ENCODE results near the gene SCAMP5. TPM values are rescaled to one million over a fixed set of nuclear protein-coding genes. Genes with fewer than 3 reads are reported as not detected.

The SCAMP5 gene
- total RNA-seq, 1 experiment from 2014 or later = 17.9 TPM

DNA sequence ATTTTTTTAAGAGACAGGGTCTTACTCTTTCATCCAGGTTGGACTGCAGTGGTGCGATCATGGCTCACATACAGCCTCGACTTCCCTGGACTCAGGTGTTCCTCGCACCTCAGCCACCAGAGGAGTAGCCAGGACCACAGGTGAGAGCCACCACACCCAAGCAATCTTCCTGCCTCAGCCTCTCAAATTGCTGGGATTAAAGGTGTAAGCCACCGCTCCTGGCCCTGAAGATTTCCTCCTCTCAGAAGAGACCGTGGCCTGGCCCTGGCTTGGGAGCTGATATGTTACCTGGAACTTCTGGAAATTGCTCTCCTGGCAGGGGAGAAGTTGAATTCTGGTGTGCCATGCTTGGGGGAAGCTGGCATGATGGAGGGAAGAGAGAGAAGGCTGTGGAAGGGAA lies 64.2 kb downstream of the SCAMP5 start:
- ChIA-PET CTCF (no interaction called here), POLR2A (ENCODE audit: unreplicated experiment) (no interaction called here)
- intact Hi-C loops (cut with micrococcal nuclease; ENCODE audit: unreplicated experiment) = no loop called here
- no peaks in the 10 kb centered on the region for H3K9me2 ChIP-seq (ENCODE audit: insufficient read depth)
- peaks cover 26% of the 10 kb centered on the region for H3K4me1 ChIP-seq (replicated peaks; ENCODE audit: insufficient read depth)
- H2AFZ ChIP-seq = no peak overlapping the region
- BruUV-seq (replicated peaks) = no TSS peak
- no peaks in the 10 kb centered on the region for H3K9me3 ChIP-seq (ENCODE audit: insufficient read depth, low read depth)
- H3K4me3 ChIP-seq = no peak overlapping the region
- TF ChIP-seq, protein P1, sequence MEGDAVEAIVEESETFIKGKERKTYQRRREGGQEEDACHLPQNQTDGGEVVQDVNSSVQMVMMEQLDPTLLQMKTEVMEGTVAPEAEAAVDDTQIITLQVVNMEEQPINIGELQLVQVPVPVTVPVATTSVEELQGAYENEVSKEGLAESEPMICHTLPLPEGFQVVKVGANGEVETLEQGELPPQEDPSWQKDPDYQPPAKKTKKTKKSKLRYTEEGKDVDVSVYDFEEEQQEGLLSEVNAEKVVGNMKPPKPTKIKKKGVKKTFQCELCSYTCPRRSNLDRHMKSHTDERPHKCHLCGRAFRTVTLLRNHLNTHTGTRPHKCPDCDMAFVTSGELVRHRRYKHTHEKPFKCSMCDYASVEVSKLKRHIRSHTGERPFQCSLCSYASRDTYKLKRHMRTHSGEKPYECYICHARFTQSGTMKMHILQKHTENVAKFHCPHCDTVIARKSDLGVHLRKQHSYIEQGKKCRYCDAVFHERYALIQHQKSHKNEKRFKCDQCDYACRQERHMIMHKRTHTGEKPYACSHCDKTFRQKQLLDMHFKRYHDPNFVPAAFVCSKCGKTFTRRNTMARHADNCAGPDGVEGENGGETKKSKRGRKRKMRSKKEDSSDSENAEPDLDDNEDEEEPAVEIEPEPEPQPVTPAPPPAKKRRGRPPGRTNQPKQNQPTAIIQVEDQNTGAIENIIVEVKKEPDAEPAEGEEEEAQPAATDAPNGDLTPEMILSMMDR (conservative IDR thresholded peaks at IDR 0.05) = no peak
- TF ChIP-seq EZH2 (IDR thresholded peaks at IDR 0.05; ENCODE audit: low read depth) = no peak
- no peaks in the 10 kb centered on the region for H3K79me2 ChIP-seq (ENCODE audit: low read depth)
- H3F3A ChIP-seq (ENCODE audit: insufficient read depth, low read depth) = peaks cover 39% of the 10 kb centered on the region; the same call in 1 of the 2 replicates
- no peak overlapping the region for H3K4me2 ChIP-seq
- H3K27ac ChIP-seq = no peak overlapping the region
- no peaks in the 10 kb centered on the region for H4K20me1 ChIP-seq (ENCODE audit: insufficient read depth)
- DNase-seq = no peak
- no peaks in the 10 kb centered on the region for H3K27me3 ChIP-seq (ENCODE audit: insufficient read depth, low read depth)
- no peaks in the 10 kb centered on the region for H3K36me3 ChIP-seq (ENCODE audit: low read depth)

DNA sequence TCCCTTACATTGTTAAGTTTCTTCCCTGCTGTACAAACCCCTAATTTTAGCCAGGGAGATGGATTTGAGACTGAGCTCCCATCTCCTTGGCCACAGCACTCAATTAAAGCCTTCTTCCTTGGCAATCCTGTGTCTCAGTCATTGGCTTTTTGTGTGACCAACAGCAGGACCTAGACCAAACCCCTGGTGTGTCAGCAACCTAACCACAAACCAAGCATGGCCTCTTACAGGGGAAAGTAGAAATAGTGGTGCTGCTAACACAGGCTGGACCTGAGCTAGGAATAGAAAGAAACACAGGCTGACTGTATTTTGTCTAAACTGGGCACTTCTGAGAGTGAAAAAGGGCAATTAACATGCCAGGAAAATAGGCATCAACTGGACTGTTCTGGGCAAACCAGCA lies 65.9 kb downstream of the SCAMP5 start:
- Histone ChIP-seq H3K4me1 (replicated peaks; ENCODE audit: insufficient read depth) (peaks cover 39% of the 10 kb centered on the region), H3K9me2 (ENCODE audit: insufficient read depth) (no peaks in the 10 kb centered on the region), H3K36me3 (ENCODE audit: low read depth) (no peaks in the 10 kb centered on the region), H2AFZ (no peak overlapping the region), H3F3A (ENCODE audit: insufficient read depth, low read depth) (peaks cover 49% of the 10 kb centered on the region), H3K27ac (no peak overlapping the region), H3K4me3 (no peak overlapping the region), H3K9me3 (ENCODE audit: insufficient read depth, low read depth) (no peaks in the 10 kb centered on the region), H3K27me3 (ENCODE audit: insufficient read depth, low read depth) (no peaks in the 10 kb centered on the region), H3K79me2 (ENCODE audit: low read depth) (no peaks in the 10 kb centered on the region), H4K20me1 (ENCODE audit: insufficient read depth) (no peaks in the 10 kb centered on the region), H3K4me2 (no peak overlapping the region)
- ChIA-PET POLR2A (ENCODE audit: unreplicated experiment) (no interaction called here), CTCF (interaction anchor here (1.1 kb wide), 1 partner anchor 18 kb away, joined by 4 read pairs; no protein-coding TSS in a partner anchor)
- TF ChIP-seq EZH2 (IDR thresholded peaks at IDR 0.05; ENCODE audit: low read depth) = no peak
- TF ChIP-seq, protein P1 (conservative IDR thresholded peaks at IDR 0.05) = no peak
- no peak for DNase-seq
- intact Hi-C loops (cut with micrococcal nuclease; ENCODE audit: unreplicated experiment) = no loop called here
- BruUV-seq (replicated peaks) = no TSS peak

DNA sequence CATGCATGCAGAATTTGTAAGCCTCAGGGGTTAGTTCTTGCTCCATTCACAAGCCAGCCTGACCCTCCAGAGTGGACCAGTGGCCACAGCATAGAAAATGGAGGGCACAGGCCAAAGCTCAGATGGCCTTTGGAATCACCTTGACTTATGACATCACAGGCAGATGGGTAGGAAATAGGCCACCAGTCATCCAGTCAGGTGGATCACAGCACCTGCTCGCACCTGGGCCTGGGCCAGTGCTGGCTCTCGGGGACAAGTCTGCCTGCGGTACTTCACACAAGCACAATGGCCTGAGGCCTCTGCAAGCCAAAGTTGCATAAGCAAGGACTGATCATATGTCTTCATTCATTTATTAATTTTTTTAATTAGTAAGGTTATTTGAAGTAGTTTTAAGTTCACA lies 67.3 kb downstream of the SCAMP5 start:
- peaks cover 49% of the 10 kb centered on the region for H3F3A ChIP-seq (ENCODE audit: insufficient read depth, low read depth)
- no peak overlapping the region for H3K4me3 ChIP-seq
- DNase-seq = no peak
- TF ChIP-seq, protein P1 (conservative IDR thresholded peaks at IDR 0.05) = no peak
- TF ChIP-seq EZH2 (IDR thresholded peaks at IDR 0.05; ENCODE audit: low read depth) = no peak
- no TSS peak for BruUV-seq (replicated peaks)
- H3K79me2 ChIP-seq (ENCODE audit: low read depth) = no peaks in the 10 kb centered on the region
- intact Hi-C loops (cut with micrococcal nuclease; ENCODE audit: unreplicated experiment) = no loop called here
- no peaks in the 10 kb centered on the region for H3K9me3 ChIP-seq (ENCODE audit: insufficient read depth, low read depth)
- no peaks in the 10 kb centered on the region for H4K20me1 ChIP-seq (ENCODE audit: insufficient read depth)
- H3K27me3 ChIP-seq (ENCODE audit: insufficient read depth, low read depth) = no peaks in the 10 kb centered on the region
- no peak overlapping the region for H2AFZ ChIP-seq
- peaks cover 46% of the 10 kb centered on the region for H3K4me1 ChIP-seq (replicated peaks; ENCODE audit: insufficient read depth)
- CTCF ChIA-PET = interaction anchor here (1.1 kb wide), 1 partner anchor 19 kb away, joined by 4 read pairs; no protein-coding TSS in a partner anchor
- no peak overlapping the region for H3K27ac ChIP-seq
- no peaks in the 10 kb centered on the region for H3K36me3 ChIP-seq (ENCODE audit: low read depth)
- no peak overlapping the region for H3K4me2 ChIP-seq
- no peaks in the 10 kb centered on the region for H3K9me2 ChIP-seq (ENCODE audit: insufficient read depth)
- POLR2A ChIA-PET (ENCODE audit: unreplicated experiment) = no interaction called here
